ENCODE results near the gene C20orf204. TPM values are rescaled to one million over a fixed set of nuclear protein-coding genes. Genes with fewer than 3 reads are reported as not detected.

C20orf204 gene
- total RNA-seq, 4 donors from 2014 or later: 1.7 to 14.4 (median 4.1) TPM

DNA sequence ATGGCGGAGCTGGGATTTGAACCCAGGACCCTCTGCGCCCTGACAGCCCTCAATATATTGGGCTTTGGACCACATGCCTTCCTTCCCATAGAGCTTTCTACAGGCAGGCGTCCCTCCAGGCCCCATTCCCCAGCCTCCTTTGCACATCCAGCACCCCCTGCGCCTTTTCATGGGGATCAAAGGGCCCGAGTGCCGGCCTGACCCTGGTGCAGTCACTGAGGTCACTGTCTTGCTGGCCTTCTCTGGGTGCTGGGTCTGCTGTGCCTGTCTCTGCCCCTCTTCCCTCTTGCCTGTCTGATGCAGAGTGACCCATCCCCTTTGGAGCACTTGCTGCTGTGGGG is 45.6 kb downstream of the C20orf204 start:
- WGBS, 2 donors: 87% methylated on average over 6 of the region's 6 CpGs
- TF ChIP-seq, protein P1, sequence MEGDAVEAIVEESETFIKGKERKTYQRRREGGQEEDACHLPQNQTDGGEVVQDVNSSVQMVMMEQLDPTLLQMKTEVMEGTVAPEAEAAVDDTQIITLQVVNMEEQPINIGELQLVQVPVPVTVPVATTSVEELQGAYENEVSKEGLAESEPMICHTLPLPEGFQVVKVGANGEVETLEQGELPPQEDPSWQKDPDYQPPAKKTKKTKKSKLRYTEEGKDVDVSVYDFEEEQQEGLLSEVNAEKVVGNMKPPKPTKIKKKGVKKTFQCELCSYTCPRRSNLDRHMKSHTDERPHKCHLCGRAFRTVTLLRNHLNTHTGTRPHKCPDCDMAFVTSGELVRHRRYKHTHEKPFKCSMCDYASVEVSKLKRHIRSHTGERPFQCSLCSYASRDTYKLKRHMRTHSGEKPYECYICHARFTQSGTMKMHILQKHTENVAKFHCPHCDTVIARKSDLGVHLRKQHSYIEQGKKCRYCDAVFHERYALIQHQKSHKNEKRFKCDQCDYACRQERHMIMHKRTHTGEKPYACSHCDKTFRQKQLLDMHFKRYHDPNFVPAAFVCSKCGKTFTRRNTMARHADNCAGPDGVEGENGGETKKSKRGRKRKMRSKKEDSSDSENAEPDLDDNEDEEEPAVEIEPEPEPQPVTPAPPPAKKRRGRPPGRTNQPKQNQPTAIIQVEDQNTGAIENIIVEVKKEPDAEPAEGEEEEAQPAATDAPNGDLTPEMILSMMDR (IDR thresholded peaks at IDR 0.05): no peak
- TF ChIP-seq EP300 (IDR thresholded peaks at IDR 0.05) (no peak), POLR2A (IDR thresholded peaks at IDR 0.05) (no peak)
- no peaks in the 10 kb centered on the region for H3K36me3 ChIP-seq
- H3K9me3 ChIP-seq: peaks cover 0 to under 1% (median 0%) of the 10 kb centered on the region in 4 donors
- no peak overlapping the region for H3K27ac ChIP-seq
- no peak overlapping the region for H3K4me3 ChIP-seq
- peaks cover 0 to 63% (median 20%) of the 10 kb centered on the region in 4 donors for H3K4me1 ChIP-seq
- peaks cover 0 to 30% of the 10 kb centered on the region in 2 donors for H3K27me3 ChIP-seq
- DNase-seq (ENCODE audit: low spot score in 2 of 2): no peak

DNA sequence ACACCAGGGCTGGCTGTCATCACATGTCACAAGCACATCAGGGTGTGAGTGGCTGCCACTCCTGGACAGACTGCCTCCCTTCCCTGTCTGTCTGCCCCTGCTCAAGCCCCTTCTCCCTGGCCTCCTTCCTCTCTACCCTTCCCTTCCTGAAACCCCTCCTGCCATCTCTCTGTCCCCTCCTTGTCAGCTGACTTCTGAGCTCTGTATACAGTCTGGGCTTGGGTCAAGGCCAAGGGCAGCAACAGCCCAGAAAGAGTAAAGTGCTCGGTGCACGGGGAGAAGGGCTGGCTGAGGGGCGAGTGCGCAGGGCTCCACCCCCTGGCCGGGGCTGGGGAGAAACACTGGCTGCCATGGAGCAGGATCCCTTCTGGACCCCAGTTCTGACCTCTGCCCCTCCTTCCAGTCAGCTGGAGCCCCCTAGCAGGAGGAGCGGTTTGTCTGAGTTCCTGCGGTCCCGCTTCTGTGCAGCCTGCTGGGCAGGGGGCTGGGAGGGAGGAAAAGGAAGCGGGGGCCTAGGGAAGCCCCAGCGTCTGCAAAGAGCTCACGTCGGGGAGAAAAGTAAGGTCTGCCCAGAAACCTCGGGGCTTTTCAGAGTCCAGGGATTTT is 46.2 kb downstream of the C20orf204 start:
- peaks cover 0 to 33% of the 10 kb centered on the region in 2 donors for H3K27me3 ChIP-seq
- H3K4me3 ChIP-seq: no peak overlapping the region
- TF ChIP-seq EP300 (IDR thresholded peaks at IDR 0.05) (no peak), POLR2A (IDR thresholded peaks at IDR 0.05) (no peak)
- TF ChIP-seq, protein P1 (IDR thresholded peaks at IDR 0.05): no peak
- DNase-seq (ENCODE audit: low spot score in 2 of 2): no peak
- peaks cover 0 to 5% (median 0%) of the 10 kb centered on the region in 4 donors for H3K9me3 ChIP-seq
- H3K4me1 ChIP-seq: peaks cover 0 to 63% (median 20%) of the 10 kb centered on the region in 4 donors
- no peaks in the 10 kb centered on the region for H3K36me3 ChIP-seq
- no peak overlapping the region for H3K27ac ChIP-seq
- WGBS, 2 donors: 27 to 35% methylated on average over 11 to 13 of the region's 13 CpGs

DNA sequence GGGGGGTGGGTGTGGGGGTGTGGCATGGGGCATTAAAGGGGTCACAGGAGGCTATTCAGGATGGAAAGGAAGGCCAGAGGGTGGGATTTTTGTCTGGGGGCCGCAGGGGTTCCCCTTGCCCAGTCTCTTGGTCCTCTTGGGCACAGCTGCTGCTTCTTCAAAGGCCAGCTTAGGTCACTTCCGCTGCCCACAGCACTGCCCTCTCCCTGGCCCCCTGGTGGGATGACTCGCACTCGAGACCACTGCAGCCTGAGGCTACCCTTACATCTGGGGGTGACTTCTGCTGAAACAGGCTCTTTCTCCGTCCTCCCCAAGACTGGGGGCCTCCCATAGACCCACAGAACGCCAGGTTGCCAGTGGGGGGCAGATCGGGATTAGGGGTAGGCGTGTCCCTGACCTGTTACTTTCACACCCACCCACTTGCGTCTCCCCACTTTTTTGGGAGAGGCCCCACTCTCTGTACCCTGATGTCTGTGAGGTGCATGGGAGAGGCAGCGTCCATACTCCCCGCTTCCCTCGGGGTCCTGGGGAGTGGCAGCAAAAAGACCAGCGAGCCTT is 46.9 kb downstream of the C20orf204 start:
- Histone ChIP-seq H3K4me1 (peaks cover 0 to 62% (median 20%) of the 10 kb centered on the region in 4 donors), H3K9me3 (peaks cover 0 to 9% (median 0%) of the 10 kb centered on the region in 4 donors), H3K36me3 (no peaks in the 10 kb centered on the region), H3K4me3 (peak overlapping the region in 3 of 4 donors; percentile 30 to 58 (median 48)), H3K27me3 (peaks cover 0 to 35% of the 10 kb centered on the region in 2 donors), H3K27ac (no peak overlapping the region)
- DNase-seq (ENCODE audit: low spot score in 2 of 2): no peak
- 29 to 30% methylated on average over 13 of the region's 13 CpGs for WGBS, 2 donors
- TF ChIP-seq, protein P1 (IDR thresholded peaks at IDR 0.05): no peak
- TF ChIP-seq POLR2A (IDR thresholded peaks at IDR 0.05): no peak
- no peak for TF ChIP-seq EP300 (IDR thresholded peaks at IDR 0.05)

DNA sequence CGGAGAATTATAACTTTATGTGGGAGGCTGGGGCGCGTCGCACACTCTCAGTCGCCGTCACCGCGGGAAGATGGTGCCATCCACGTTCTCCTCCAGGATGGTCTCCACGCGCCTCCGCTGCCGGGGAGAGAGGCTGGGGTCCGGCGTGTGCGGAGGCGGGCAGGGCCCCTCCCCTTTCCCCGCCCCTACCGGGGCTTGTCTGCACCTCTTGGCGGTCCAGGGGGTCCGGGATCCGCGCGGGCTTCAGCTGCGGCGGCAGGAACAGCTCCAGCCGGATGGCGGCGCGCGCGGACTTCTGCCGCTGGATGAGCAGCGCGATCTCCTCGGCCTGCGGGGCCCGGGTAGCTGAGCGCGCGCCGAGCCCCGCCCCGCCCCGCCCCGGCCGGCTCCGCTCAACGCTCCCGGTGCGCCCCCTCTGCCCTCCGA is 47.4 kb downstream of the C20orf204 start:
- peaks cover 0 to 12% (median 0%) of the 10 kb centered on the region in 4 donors for H3K9me3 ChIP-seq
- 0 to 1% methylated on average over 21 to 37 of the region's 52 CpGs for WGBS, 2 donors
- no peaks in the 10 kb centered on the region for H3K36me3 ChIP-seq
- peaks cover 0 to 57% (median 19%) of the 10 kb centered on the region in 4 donors for H3K4me1 ChIP-seq
- TF ChIP-seq, protein P1 (IDR thresholded peaks at IDR 0.05): peak; percentile 49 to 76 (median 65)
- no peak for TF ChIP-seq EP300 (IDR thresholded peaks at IDR 0.05)
- peak in 1 of 2 donors; percentile 36 for DNase-seq (ENCODE audit: low spot score in 2 of 2)
- peaks cover 0 to 37% of the 10 kb centered on the region in 2 donors for H3K27me3 ChIP-seq
- no peak overlapping the region for H3K27ac ChIP-seq
- peak overlapping the region; percentile 30 to 58 (median 39) for H3K4me3 ChIP-seq

All from tibial nerve (tissue), 4 donors.